Ishikawa (cell line): ENCODE data around the gene SLC24A3.

Source experiments
- CEBPB ChIP-seq: IDR thresholded peaks from 2 replicates; pipeline ENCODE4 v1.6.1; 2012
- CREB1 ChIP-seq: IDR thresholded peaks from 2 replicates; pipeline ENCODE4 v1.6.1; 2012; ENCODE audit warnings: low read depth
- EGR1 ChIP-seq: IDR thresholded peaks from 2 replicates; pipeline ENCODE4 v1.6.1; 2012
- EP300 ChIP-seq: IDR thresholded peaks from 2 replicates; pipeline ENCODE4 v1.6.1; 2012; ENCODE audit warnings: borderline replicate concordance
- FOXM1 ChIP-seq: IDR thresholded peaks from 2 replicates; pipeline ENCODE4 v1.6.1; 2012; ENCODE audit warnings: low read depth, borderline replicate concordance
- MAX ChIP-seq: IDR thresholded peaks from 2 replicates; pipeline ENCODE4 v1.6.1; 2012
- NFIC ChIP-seq: IDR thresholded peaks from 2 replicates; pipeline ENCODE4 v1.6.1; 2012
- RAD21 ChIP-seq: IDR thresholded peaks from 2 replicates; pipeline ENCODE4 v1.6.1; 2012; ENCODE audit warnings: low read depth
- REST ChIP-seq: IDR thresholded peaks from 2 replicates; pipeline ENCODE4 v1.6.1; 2012; ENCODE audit warnings: low read depth, mild to moderate bottlenecking
- TAF1 ChIP-seq: IDR thresholded peaks from 2 replicates; pipeline ENCODE4 v1.6.1; 2012; ENCODE audit warnings: low read depth, mild to moderate bottlenecking
- TCF12 ChIP-seq: IDR thresholded peaks from 2 replicates; pipeline ENCODE4 v1.6.1; 2012; ENCODE audit warnings: low read depth
- TEAD4 ChIP-seq: IDR thresholded peaks from 2 replicates; pipeline ENCODE4 v1.6.1; 2012
- USF1 ChIP-seq: IDR thresholded peaks from 2 replicates; pipeline ENCODE4 v1.6.1; 2012
- YY1 ChIP-seq: IDR thresholded peaks from 2 replicates; pipeline ENCODE4 v1.6.1; 2012; ENCODE audit warnings: low read depth
- ZBTB7A ChIP-seq: IDR thresholded peaks from 2 replicates; pipeline ENCODE4 v1.6.1; 2012; ENCODE audit warnings: low read depth

The SLC24A3 gene

GRCh38 chr20:19619904-19620430 is 407.5 kb downstream of the SLC24A3 start:
- TF ChIP-seq EP300, result no peak
- TF ChIP-seq USF1, result no peak
- no peak for TF ChIP-seq TAF1
- TF ChIP-seq TEAD4, result no peak
- TF ChIP-seq MAX, result no peak
- TF ChIP-seq FOXM1, result no peak
- TF ChIP-seq RAD21, result no peak
- no peak for TF ChIP-seq CEBPB
- no peak for TF ChIP-seq CREB1
- TF ChIP-seq REST, result no peak
- no peak for TF ChIP-seq YY1
- no peak for TF ChIP-seq ZBTB7A
- TF ChIP-seq NFIC, result no peak
- TF ChIP-seq EGR1, result no peak
- no peak for TF ChIP-seq TCF12

GRCh38 chr20:19620446-19620845 is 408.0 kb downstream of the SLC24A3 start:
- TF ChIP-seq FOXM1 (no peak), REST (no peak)

GRCh38 chr20:19621072-19621471 is 408.6 kb downstream of the SLC24A3 start:
- TF ChIP-seq REST (no peak), CREB1 (no peak), USF1 (no peak), TAF1 (no peak), MAX (no peak), TEAD4 (no peak), CEBPB (no peak), TCF12 (no peak), YY1 (no peak), FOXM1 (no peak), ZBTB7A (no peak), NFIC (no peak)

GRCh38 chr20:19624221-19624965 is 412.0 kb downstream of the SLC24A3 start:
- TF ChIP-seq TAF1 (no peak), FOXM1 (no peak), REST (no peak), EP300 (no peak), TCF12 (no peak), TEAD4 (no peak), CEBPB (no peak), YY1 (no peak), MAX (no peak), USF1 (no peak), ZBTB7A (no peak), CREB1 (no peak), EGR1 (no peak), RAD21 (no peak), NFIC (no peak)
